Measurements from ENCODE around the gene MEAK7.

Gene MEAK7, protein sequence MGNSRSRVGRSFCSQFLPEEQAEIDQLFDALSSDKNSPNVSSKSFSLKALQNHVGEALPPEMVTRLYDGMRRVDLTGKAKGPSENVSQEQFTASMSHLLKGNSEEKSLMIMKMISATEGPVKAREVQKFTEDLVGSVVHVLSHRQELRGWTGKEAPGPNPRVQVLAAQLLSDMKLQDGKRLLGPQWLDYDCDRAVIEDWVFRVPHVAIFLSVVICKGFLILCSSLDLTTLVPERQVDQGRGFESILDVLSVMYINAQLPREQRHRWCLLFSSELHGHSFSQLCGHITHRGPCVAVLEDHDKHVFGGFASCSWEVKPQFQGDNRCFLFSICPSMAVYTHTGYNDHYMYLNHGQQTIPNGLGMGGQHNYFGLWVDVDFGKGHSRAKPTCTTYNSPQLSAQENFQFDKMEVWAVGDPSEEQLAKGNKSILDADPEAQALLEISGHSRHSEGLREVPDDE

DNA sequence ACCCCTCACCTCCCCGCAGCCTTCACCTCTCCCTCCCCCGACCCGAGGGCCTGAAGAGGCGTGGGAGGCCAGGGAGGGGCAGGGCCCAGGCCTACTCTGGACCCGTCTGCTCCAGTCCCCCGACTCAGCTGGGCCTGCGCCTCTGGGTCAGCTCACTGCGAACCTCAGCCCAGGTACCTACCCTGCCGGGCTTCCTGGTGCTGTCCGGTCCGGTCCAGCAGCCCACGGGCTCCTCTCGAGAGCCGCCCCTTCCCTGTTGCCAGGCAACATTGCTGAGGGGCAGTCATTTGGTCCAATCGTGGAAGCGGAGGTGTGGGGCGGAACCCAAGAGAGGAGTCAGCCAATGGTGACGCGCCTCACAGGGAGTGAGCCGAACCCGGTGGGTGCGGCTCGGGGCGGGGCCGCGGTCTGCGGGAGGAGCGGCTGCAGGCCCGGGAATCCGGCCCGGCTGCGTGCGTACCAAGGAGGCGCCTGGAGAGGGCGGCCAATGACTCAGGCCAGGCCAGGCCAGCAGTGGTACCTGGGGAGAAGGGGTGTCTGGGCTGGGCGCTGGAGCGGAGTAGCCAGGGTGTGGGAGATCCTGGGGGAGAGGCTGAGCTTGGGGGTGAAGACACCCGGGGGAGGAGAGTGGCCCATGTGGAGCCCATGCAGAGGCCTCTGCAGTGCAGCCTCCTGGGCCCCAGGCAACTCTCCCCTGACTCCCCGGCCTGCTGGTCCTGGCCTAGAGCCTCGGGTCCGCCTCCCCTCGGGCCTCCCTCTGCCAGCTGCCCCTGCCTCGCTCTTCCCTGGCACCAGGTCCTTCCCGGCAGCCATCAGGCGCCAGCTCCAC is at the start of gene MEAK7:
TSS of gene MEAK7 (minus strand) at position 240 of the 829 bp plus-strand sequence. CDS start 6,573 bp downstream, outside the sequence.
- H3K4me3 ChIP-seq (ENCODE audit: low read length), result peak within 1 kb of the TSS; percentile 82

DNA sequence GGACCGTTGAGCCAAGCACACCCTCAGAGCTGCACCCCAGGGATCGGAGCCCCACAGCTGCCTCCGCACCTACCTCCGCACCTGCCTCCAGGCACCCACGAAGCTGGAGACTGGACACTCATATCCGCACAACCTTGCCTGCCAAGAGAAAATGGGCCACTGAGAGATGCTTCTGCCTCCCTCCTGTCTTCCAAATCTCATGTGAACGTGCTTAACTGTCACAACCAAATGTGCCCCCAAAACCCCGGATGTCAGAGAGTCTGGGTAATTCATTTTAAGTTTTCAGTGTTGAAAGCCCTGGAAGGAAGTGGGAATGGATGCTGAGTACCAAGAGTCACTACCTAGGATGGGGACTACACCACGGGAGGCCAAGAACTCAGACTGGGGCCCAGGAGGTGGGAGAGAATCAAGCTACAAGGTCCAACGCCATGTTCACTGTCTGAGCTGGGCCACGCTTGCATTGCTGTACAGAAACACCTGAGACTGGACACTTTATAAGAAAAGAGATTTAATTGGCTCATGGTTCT is 49.5 kb upstream of the MEAK7 start:
- no peak for TF ChIP-seq ZNF274 (IDR thresholded peaks at IDR 0.05; ENCODE audit: low read depth, low read length)
- H3K4me3 ChIP-seq (ENCODE audit: low read length), result no peak overlapping the region

More for the DNA sequence above, at the start of gene MEAK7:
- no peak for TF ChIP-seq ZNF274 (IDR thresholded peaks at IDR 0.05; ENCODE audit: low read depth, low read length)

DNA sequence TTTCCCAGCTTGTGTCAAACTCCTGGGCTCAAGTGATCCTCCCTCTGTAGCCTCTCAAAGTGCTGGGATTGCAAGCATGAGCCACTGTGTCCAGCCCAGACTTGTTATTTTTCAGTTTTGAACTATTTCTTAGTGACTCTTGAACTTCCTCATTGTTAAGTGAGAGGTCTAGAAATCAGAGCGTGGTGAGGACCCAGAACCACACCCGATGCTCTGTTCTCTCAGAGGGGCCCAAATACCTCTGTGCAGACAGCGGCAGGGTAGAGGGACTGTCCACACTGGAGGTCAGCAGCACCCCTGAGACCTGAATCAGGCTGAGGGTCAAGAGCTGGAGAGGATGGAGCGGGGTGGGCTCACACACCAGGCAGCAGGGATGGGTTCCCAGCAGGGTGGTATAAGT is 47.7 kb upstream of the MEAK7 start:
- no peak overlapping the region for H3K4me3 ChIP-seq (ENCODE audit: low read length)
- TF ChIP-seq ZNF274 (IDR thresholded peaks at IDR 0.05; ENCODE audit: low read depth, low read length), result no peak

DNA sequence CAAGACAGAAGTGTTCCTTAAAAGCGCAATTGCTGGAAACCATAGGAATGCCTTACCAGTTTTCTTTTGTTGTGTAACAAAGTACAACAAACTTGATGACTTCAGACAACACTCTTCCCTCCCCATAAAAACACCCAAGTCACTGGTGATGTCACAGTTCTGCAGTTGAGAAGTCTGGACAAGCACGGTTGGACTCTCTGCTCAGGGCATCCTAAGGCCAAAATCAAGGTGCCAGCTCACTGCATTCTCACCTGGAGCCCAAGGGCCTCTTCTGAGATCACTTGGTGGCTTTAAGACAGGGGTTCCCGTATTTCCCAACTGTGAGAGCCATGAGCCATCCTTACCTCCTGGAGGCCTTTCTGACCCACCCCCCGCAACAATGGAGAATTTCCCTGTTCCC is 45.6 kb upstream of the MEAK7 start:
- TF ChIP-seq ZNF274 (IDR thresholded peaks at IDR 0.05; ENCODE audit: low read depth, low read length), result no peak
- no peak overlapping the region for H3K4me3 ChIP-seq (ENCODE audit: low read length)

DNA sequence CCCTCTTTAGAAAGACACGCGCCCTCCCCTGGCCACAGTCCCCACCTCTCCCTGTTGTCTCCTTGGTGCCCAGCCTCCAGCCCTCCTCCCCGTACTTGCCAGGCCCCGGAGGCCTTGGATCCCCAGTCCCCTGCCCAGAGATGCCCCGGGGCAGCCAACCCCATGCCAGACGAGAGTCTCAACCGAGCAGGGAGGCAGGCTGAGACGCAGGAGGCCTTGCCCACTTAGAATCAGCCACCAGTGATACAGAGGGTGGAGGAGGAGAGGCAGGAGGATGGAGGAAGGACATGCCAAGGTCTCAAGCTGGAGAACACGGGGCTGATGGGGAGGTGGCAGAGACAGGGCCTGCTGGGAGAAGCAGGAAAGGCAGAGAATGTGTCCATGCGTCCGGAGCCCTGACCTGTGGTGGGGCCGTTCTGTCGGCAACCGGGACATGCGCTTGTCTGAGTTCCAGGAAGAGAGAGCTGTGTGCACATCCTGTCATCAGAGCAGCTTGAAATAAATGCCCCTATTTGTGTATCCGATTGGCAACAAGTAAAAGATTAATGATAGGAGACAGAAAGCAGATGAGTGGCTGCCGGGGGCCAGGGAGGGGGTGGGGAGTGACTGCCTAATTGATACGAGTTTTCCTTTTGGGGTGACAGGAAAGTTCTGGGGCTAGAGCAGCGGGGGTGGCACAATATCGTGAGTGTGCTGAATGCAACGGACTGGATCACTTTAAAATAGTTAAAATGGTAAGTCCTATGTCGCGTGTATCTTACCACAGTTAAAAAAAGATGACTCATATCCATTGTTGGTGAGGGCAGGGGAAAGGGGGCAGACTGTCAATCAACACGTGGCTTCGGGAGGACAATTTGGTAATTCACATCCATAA is 44.7 kb upstream of the MEAK7 start:
- no peak for TF ChIP-seq ZNF274 (IDR thresholded peaks at IDR 0.05; ENCODE audit: low read depth, low read length)
- no peak overlapping the region for H3K4me3 ChIP-seq (ENCODE audit: low read length)

DNA sequence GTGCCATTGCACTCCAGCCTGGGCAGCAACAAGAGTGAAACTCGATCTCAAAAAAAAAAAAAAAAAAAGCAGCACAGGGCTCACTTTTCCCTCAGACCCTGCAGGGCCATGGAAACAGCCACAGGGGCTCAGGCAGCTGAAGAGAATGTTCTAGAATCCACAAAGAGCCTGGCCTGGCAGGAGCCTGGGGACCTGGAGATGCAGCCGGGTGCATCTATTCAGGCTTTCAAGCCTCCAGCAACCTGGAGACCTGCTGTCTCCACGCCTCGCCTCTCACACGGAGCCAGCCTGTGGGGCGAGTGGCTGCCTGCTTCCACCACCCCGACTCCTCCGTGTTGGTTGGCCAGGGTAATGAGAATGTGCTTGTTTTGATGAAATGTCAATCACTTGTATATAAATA is 44.0 kb upstream of the MEAK7 start:
- TF ChIP-seq ZNF274 (IDR thresholded peaks at IDR 0.05; ENCODE audit: low read depth, low read length), result no peak
- no peak overlapping the region for H3K4me3 ChIP-seq (ENCODE audit: low read length)

DNA sequence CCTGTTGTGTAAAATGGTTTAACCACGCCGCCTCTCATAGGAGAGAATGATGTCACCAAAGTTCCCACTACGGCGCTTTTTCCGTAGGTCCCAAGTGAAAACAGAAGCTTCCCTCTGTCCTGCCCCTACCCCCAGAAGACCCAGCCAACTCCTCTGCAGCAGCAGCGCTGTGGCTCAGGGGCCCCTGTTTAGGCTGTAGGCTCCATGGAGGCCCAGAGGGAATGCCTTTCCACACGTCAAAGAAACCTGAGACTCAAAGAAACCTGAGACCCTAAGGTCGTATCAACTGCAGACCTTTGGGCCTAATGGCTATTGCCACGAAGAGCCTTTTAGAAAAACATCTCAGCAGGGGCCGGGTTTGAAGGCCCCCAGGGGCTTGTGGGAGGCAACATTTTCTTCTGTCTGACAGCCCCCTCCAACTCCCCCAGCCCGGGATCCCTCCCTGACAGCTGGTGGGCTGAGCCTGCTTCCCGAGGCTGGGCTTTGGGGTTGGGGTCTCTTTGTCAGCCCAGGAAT is 43.1 kb upstream of the MEAK7 start:
- H3K4me3 ChIP-seq (ENCODE audit: low read length), result no peak overlapping the region

DNA sequence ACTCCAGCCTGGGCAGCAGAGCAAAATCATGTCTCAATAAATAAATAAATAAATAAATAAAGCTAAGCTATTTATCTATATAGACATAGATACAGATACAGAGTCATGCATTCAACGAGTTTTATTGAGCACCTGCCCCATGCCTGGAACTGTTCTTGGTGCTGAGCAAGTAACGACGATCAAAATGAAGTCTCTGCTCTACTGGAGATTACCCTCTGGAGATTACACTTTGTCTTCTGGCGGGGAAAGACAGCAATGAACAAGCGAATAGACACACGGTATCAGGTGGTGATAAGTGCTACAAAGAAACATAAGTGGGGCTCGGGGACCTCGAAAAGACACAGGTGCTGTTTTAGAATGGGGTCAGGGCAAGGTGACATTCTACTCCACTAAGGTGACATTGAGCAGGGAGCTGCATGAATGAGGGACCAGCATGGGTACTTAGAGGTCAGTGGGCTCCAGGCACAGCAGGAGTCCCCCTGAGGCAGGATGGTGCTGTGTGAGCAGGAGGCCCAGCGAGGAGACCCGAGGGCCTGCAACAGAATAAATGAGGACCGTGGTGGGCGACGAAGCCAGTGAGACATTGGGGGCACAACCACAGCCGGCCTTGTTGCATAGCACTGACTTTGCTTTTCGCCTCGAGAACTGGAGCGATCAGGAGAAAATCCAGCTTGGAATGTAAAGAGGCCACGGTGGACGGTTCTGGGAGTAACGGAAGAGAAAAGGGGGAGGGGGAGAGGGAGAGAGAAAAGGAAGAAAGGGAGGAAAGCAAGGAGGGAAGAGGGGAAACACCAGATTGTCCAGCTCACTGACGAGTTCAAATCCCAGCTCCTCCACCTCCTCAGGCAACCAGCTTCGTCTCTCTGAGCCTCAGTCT is 42.4 kb upstream of the MEAK7 start:
- TF ChIP-seq ZNF274 (IDR thresholded peaks at IDR 0.05; ENCODE audit: low read depth, low read length), result no peak
- no peak overlapping the region for H3K4me3 ChIP-seq (ENCODE audit: low read length)

More for the DNA sequence above, 43.1 kb upstream of the MEAK7 start:
- no peak for TF ChIP-seq ZNF274 (IDR thresholded peaks at IDR 0.05; ENCODE audit: low read depth, low read length)

DNA sequence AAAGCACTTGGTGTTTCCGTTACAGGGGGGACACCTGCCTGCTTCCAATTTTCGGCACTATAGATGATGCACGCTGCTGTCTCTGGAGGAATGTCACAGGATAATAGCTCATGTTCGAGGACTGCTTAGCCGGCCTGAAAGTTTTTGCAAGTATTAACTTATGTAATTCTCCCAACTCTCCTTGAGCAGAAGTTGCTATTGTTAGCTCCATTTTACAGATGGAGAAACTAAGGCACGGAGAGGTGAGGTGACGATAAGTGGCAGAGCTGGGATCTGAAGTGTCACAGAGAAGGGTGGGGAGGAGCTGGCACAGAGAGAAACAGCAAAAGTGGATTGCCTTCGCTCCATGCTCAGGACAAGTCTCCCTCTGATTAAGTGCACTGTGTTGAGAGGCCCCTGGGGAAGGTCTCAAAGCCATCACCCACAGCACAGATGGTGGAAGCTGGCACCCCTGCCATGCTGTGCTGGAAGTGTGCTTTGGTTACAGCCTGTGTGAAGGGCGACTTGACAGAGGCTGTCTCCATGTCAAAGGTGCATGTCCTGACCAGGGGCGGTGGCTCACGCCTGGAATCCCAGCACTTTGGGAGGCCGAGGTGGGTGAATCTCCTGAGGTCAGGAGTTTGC is 40.8 kb upstream of the MEAK7 start:
- H3K4me3 ChIP-seq (ENCODE audit: low read length), result no peak overlapping the region
- no peak for TF ChIP-seq ZNF274 (IDR thresholded peaks at IDR 0.05; ENCODE audit: low read depth, low read length)

DNA sequence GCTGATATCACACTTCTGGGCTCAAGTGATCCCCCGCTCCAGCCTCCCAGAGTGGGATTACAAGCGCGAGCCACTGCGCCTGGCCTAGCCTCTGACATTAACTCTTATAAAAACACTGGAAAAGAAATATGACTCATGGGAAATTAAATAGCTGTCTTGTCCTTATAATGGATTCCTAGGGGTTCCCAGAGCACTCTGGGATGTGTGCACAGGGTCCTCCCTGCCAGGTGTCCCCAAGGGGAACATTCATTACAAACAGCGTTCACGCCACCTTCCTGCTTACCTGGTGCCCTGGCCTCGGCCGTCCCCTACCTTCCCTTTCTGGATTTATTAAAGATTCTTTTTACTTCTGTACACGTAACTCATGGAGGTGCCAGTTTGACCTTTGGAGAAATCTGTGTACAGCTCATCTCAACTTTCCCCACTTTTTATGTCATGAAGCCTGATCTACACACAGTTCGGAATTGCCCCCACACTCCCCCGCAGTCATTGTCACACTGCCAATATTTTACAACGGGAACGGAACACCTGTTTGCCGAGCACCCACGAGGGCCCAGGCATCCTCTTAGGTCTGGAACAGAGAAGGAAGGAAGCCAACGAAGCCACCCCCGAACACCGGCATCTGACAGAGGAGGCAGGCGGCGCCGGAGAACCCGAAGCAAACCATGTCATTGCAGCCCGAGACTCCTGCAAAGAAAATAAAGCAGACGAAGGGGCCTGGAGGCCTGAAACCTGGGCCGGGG is 39.7 kb upstream of the MEAK7 start:
- no peak for TF ChIP-seq ZNF274 (IDR thresholded peaks at IDR 0.05; ENCODE audit: low read depth, low read length)
- H3K4me3 ChIP-seq (ENCODE audit: low read length), result no peak overlapping the region

DNA sequence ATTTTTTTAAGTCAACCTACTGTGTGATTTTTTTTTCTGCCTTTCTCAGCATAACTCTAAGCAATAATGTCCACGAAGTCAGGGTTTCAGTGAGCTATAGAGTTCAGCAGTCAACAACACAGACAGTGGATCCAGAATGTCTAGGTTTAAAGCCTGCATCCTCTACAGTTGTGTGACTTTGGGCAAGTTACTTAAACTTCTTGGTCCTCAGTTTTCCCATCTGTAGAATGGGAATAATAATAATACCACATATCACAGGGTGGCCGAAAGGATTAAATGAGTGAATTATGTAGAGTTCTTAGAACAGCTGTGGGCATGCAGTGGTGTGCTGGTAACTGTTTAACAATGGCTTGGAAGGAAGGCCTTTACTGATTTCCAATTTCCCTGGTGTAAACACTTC is 38.8 kb upstream of the MEAK7 start:
- TF ChIP-seq ZNF274 (IDR thresholded peaks at IDR 0.05; ENCODE audit: low read depth, low read length), result no peak

More for the DNA sequence above, 38.8 kb upstream of the MEAK7 start:
- H3K4me3 ChIP-seq (ENCODE audit: low read length), result no peak overlapping the region
